HEK293T (cell line): ENCODE results near the gene CELSR1.

Experiments used
- CTCF ChIA-PET: fragments of 350-600 bp; formaldehyde crosslinking; extraction: SDS; loops from one replicate; lab custom pipeline; 2021; ENCODE audit warnings: antibody characterized with exemption, inconsistent platforms; lab: Yijun Ruan, JAX
- POLR2A ChIA-PET: fragments of 350-600 bp; formaldehyde crosslinking; extraction: SDS; loops from one replicate; lab custom pipeline; 2020; ENCODE audit warnings: antibody characterized with exemption, inconsistent platforms; lab: Yijun Ruan, JAX
- DNase-seq: peaks from one replicate; pipeline ENCODE4 v3.0.0; 2012; ENCODE audit warnings: mixed read lengths; ENCODE audit errors: extremely low spot score
- ARNT ChIP-seq: fragments of 450-650 bp; IDR thresholded peaks from 2 replicates; pipeline ENCODE4 v1.6.1; 2017; ENCODE audit warnings: mild to moderate bottlenecking
- BHLHE40 ChIP-seq: fragments of 450-650 bp; IDR thresholded peaks from 2 replicates; pipeline ENCODE4 v1.6.1; 2016; ENCODE audit warnings: mild to moderate bottlenecking, moderate library complexity, borderline replicate concordance
- CTBP1 ChIP-seq: fragments of 450-650 bp; IDR thresholded peaks from 2 replicates; pipeline ENCODE4 v1.6.1; 2016; ENCODE audit warnings: borderline replicate concordance
- ELF4 ChIP-seq: fragments of 450-650 bp; IDR thresholded peaks from 2 replicates; pipeline ENCODE4 v1.6.1; 2017; ENCODE audit warnings: antibody characterized with exemption
- FOXA1 ChIP-seq: fragments of 450-650 bp; IDR thresholded peaks from 2 replicates; pipeline ENCODE4 v1.6.1; 2016; ENCODE audit warnings: mild to moderate bottlenecking
- FOXK2 ChIP-seq: fragments of 450-650 bp; IDR thresholded peaks from 2 replicates; pipeline ENCODE4 v1.6.1; 2016; ENCODE audit warnings: mild to moderate bottlenecking
- FOXM1 ChIP-seq: fragments of 450-650 bp; IDR thresholded peaks from 2 replicates; pipeline ENCODE4 v1.6.1; 2017; ENCODE audit warnings: mild to moderate bottlenecking, borderline replicate concordance
- HDGF ChIP-seq: fragments of 450-650 bp; IDR thresholded peaks from 2 replicates; pipeline ENCODE4 v1.6.1; 2017; ENCODE audit warnings: antibody characterized with exemption, borderline replicate concordance
- L3MBTL2 ChIP-seq: fragments of 450-650 bp; conservative IDR thresholded peaks from 2 replicates; pipeline ENCODE4 v1.6.1; 2016; ENCODE audit warnings: mild to moderate bottlenecking
- LEF1 ChIP-seq: fragments of 450-650 bp; IDR thresholded peaks from 2 replicates; pipeline ENCODE4 v1.6.1; 2017; ENCODE audit warnings: mild to moderate bottlenecking, borderline replicate concordance
- NFRKB ChIP-seq: fragments of 450-650 bp; IDR thresholded peaks from 2 replicates; pipeline ENCODE4 v1.6.1; 2016; ENCODE audit warnings: mild to moderate bottlenecking, moderate library complexity
- PKNOX1 ChIP-seq: fragments of 450-650 bp; IDR thresholded peaks from 2 replicates; pipeline ENCODE4 v1.6.1; 2016
- SP1 ChIP-seq: fragments of 450-650 bp; IDR thresholded peaks from 2 replicates; pipeline ENCODE4 v1.6.1; 2017
- SUZ12 ChIP-seq: fragments of 450-650 bp; IDR thresholded peaks from 2 replicates; pipeline ENCODE4 v1.6.1; 2016; ENCODE audit warnings: mild to moderate bottlenecking
- TARDBP ChIP-seq: fragments of 450-650 bp; IDR thresholded peaks from 2 replicates; pipeline ENCODE4 v1.6.1; 2016
- ZNF384 ChIP-seq: fragments of 450-650 bp; IDR thresholded peaks from 2 replicates; pipeline ENCODE4 v1.6.1; 2016

The CELSR1 gene

GRCh38 chr22:46463435-46464227, 73.8 kb downstream of the CELSR1 start:
- ChIA-PET CTCF (no interaction called here), POLR2A (no interaction called here)
- no peak for DNase-seq
- TF ChIP-seq L3MBTL2 (no peak), FOXK2 (no peak), HDGF (no peak), SP1 (no peak), FOXA1 (no peak), ELF4 (no peak), BHLHE40 (no peak), PKNOX1 (no peak), NFRKB (no peak), ZNF384 (no peak), SUZ12 (no peak), LEF1 (no peak), TARDBP (no peak), CTBP1 (no peak)

DNA sequence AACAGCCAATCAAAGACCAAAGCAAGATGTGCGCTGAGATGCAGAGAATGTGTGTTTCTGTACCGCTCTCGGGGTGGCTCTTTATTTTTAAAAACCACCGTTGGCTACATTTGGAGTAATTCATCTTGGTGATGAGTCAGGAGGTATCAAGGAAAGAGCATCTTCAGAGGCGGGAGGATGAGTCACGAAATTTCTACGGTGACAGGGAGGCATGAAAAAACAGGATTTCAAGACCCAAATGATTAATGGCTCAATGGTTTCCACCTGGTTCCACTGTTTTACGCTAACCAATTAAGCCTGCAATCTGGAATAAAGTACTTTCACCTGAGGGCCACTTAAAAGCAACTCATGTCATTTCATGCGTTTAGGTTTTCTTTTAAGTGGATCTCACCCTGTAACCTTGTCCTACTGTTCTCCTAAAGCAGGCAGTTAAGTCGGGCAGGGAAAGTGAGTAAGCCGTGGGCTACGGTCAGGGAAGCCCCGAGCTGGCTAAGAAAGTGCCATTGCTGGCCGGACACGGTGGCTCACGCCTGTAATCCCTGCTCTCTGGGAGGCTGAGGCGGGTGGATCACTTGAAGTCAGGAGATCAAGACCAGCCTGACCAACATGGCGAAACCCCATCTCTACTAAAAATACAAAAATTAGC, 74.6 kb downstream of the CELSR1 start:
- CTCF ChIA-PET: no interaction called here
- TF ChIP-seq LEF1 (no peak), FOXK2 (no peak), PKNOX1 (no peak), FOXM1 (no peak), CTBP1 (no peak), SP1 (no peak), BHLHE40 (no peak), L3MBTL2 (no peak), ELF4 (no peak), FOXA1 (no peak), HDGF (no peak), TARDBP (no peak)
- DNase-seq: no peak
- POLR2A ChIA-PET: no interaction called here

DNA sequence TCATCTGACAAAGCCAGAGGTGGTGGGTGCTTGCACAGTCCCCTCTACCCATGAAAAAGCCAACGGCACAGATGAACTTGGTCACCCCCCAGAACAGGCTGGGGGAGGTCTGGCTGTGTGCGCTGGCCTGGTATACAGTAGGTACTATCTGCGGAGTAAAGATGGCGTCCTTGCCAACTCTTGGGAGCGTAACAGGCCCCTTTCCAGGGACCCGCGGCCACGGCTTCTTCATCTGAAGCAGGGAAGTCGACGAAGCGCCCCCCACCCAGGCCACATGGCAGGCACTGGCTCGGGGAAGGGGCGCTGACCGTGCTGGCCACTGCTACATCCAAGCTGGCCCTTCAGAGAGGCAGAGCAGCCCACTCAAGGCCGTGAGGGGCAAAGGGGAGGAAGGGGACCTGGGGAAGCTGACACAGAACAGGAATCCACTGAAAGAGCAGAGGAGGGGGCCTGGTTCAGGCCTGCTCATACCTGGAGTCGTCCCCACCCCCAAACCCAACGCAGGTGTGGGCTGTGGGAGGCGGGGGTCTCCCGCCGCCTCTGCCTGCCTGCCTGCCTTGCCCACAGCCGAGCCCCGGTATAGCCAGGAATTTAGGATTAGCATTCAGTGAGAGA, 75.7 kb downstream of the CELSR1 start:
- no peak for DNase-seq
- no peak for TF ChIP-seq L3MBTL2
- TF ChIP-seq PKNOX1: no peak
- TF ChIP-seq FOXA1: no peak
- no peak for TF ChIP-seq CTBP1
- TF ChIP-seq TARDBP: no peak
- TF ChIP-seq HDGF: no peak
- no peak for TF ChIP-seq ARNT
- no peak for TF ChIP-seq ZNF384
- TF ChIP-seq ELF4: no peak
- no peak for TF ChIP-seq NFRKB
- no peak for TF ChIP-seq FOXK2
- TF ChIP-seq BHLHE40: no peak
- no peak for TF ChIP-seq LEF1
- TF ChIP-seq SUZ12: no peak
- no peak for TF ChIP-seq FOXM1
- no peak for TF ChIP-seq SP1
- ChIA-PET POLR2A (no interaction called here), CTCF (no interaction called here)

GRCh38 chr22:46460857-46461256, 76.6 kb downstream of the CELSR1 start:
- CTCF ChIA-PET: no interaction called here

More at GRCh38 chr22:46460857-46461256, 76.6 kb downstream of the CELSR1 start:
- POLR2A ChIA-PET: no interaction called here
- TF ChIP-seq PKNOX1: no peak
- no peak for DNase-seq
